ENCODE results near the gene CARS2.

DNA sequence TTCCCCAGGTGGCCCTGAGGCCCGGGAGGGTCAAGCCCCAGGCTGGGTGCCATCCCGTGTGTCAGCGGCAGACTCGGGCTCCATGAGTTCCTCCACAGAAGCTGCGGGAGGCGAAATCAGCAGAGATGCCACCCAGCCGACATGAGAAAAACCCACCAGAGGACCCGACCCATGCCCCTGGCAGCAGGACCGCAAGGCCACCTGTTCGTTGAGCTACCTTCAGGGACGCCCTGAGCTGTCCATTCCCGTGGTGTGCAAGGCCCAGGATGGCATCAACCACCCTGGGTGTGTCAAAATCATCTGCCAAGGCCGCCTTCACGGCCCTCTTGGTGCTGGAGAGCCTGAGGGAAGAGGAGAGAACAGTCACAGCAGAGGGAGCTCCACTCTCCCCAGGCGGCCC is 60.2 kb downstream of the CARS2 start:
- TF ChIP-seq CTCF (conservative IDR thresholded peaks at IDR 0.05 in 1 of 2, IDR thresholded peaks at IDR 0.05 in 1 of 2; ENCODE audit: extremely low read depth in 1 of 2, insufficient read depth in 1 of 2, low read depth in 1 of 2, low read length in 2 of 2): no peak
- TF ChIP-seq EZH2 (IDR thresholded peaks at IDR 0.05; ENCODE audit: borderline replicate concordance, low read length): no peak
